Stimulated activated CD4-positive, alpha-beta T cell treated with anti-CD3 and anti-CD28 coated beads, Interleukin-2, amount 100 ng/mL, for 4 hours (primary cell): ENCODE results near the gene GSTCD.
"Not testable (repeated sequence)": the region's sequence is repeated elsewhere in the genome, so short reads cannot be mapped to it uniquely, and the experiment has no call there.

Source experiments
- DNase-seq: peaks from one replicate; pipeline ENCODE4 v3.0.0-alpha.2; 2020; ENCODE audit warnings: low read depth

The GSTCD gene

GRCh38 chr4:105708181-105709080, at the start of gene GSTCD, which contains the start of gene INTS12:
GSTCD (plus strand) TSS chr4:105708784; CDS start chr4:105717614, 8,830 bp downstream.
INTS12 (minus strand) TSS chr4:105708689; CDS start chr4:105700005, 8,684 bp downstream.
- peak; percentile 83 for DNase-seq

- DNase-seq: no peak
Observed at GRCh38 chr4:105659190-105659589, 49.4 kb upstream of the GSTCD start.

- DNase-seq: no peak
Observed at GRCh38 chr4:105661028-105661427, 47.6 kb upstream of the GSTCD start.

GRCh38 chr4:105662935-105663675, 45.5 kb upstream of the GSTCD start:
- no peak for DNase-seq

- no peak for DNase-seq
Observed at GRCh38 chr4:105666693-105667092, 41.9 kb upstream of the GSTCD start.

GRCh38 chr4:105670684-105671083, 37.9 kb upstream of the GSTCD start:
- no peak for DNase-seq

- DNase-seq: no peak
Observed at GRCh38 chr4:105671301-105671700, 37.3 kb upstream of the GSTCD start.

- no peak for DNase-seq
Observed at GRCh38 chr4:105674011-105674410, 34.6 kb upstream of the GSTCD start.

- no peak for DNase-seq
Observed at GRCh38 chr4:105677709-105678108, 30.9 kb upstream of the GSTCD start.

- no peak for DNase-seq
Observed at GRCh38 chr4:105679186-105679585, 29.4 kb upstream of the GSTCD start.

- DNase-seq: no peak
Observed at GRCh38 chr4:105683038-105683437, 25.5 kb upstream of the GSTCD start.

GRCh38 chr4:105686571-105686970, 22.0 kb upstream of the GSTCD start:
- DNase-seq: no peak

- DNase-seq: not testable (repeated sequence)
Observed at GRCh38 chr4:105694812-105695211, 13.8 kb upstream of the GSTCD start.

GRCh38 chr4:105695832-105696231, 12.8 kb upstream of the GSTCD start:
- not testable (repeated sequence) for DNase-seq

- no peak for DNase-seq
Observed at GRCh38 chr4:105698607-105699006, 10.0 kb upstream of the GSTCD start.

- DNase-seq: no peak
Observed at GRCh38 chr4:105707782-105708180, 803 bp upstream of the GSTCD start.

GRCh38 chr4:105709081-105709450, 482 bp downstream of the GSTCD start:
- DNase-seq: no peak

GRCh38 chr4:105710012-105710600, 1.5 kb downstream of the GSTCD start:
- no peak for DNase-seq

- no peak for DNase-seq
Observed at GRCh38 chr4:105710678-105711077, 2.1 kb downstream of the GSTCD start.

- no peak for DNase-seq
Observed at GRCh38 chr4:105712766-105713165, 4.2 kb downstream of the GSTCD start.

- DNase-seq: no peak
Observed at GRCh38 chr4:105714071-105714521, 5.5 kb downstream of the GSTCD start.

- DNase-seq: no peak
Observed at GRCh38 chr4:105714932-105715331, 6.3 kb downstream of the GSTCD start.
